ENCODE measurements around the gene SEMA5B.

SEMA5B gene

DNA sequence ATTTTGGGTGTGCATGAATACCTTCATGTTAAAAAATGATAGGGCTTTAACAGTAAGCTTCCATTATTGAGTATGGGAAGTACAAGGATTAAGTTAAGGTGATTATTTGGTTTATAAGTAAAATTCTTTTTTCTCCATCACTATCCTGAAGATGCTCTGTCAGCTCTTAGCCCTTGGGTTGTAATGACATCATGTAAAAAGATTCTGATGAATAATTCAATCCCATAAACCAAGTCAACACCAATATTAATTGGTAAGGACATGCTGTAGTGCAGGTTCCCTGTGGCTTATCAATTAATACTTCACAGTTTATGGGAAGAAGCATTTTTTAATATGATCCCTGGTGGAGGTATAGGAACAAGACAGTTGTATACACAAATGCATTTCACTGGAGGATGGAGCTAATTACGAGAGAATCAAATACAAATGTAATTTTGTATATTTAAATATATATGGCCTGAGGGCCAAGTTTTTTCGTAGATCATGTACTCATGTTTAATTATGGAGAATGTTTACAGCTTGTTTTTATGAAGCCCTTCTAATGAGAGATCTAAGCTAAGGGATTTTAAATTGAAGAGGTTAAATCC lies 145.1 kb downstream of the SEMA5B start:
- no peak for DNase-seq

DNA sequence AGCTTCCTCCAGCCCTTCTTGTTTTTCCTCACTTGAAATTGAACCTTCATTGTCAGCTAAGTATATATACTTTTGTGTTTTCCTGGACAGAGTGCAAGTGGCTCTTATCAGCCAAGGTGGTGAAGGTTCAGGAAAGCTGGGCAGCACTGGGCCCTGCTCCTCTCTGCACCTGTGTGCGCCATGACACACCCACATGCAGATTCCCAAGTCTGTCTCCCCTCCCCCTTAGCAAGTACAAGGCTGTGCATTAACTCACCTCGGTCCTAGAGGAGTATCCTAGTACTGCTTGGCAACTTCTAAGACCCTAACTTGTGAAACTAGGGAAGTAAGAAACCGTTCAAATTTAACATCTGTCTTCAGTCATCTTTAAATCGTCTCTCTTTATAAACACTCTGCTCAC lies 146.9 kb downstream of the SEMA5B start:
- no peak for DNase-seq

GRCh38 chr3:122880173-122880572 lies 147.4 kb downstream of the SEMA5B start:
- DNase-seq, result no peak

GRCh38 chr3:122875547-122876127 lies 151.9 kb downstream of the SEMA5B start:
- DNase-seq, result no peak

DNA sequence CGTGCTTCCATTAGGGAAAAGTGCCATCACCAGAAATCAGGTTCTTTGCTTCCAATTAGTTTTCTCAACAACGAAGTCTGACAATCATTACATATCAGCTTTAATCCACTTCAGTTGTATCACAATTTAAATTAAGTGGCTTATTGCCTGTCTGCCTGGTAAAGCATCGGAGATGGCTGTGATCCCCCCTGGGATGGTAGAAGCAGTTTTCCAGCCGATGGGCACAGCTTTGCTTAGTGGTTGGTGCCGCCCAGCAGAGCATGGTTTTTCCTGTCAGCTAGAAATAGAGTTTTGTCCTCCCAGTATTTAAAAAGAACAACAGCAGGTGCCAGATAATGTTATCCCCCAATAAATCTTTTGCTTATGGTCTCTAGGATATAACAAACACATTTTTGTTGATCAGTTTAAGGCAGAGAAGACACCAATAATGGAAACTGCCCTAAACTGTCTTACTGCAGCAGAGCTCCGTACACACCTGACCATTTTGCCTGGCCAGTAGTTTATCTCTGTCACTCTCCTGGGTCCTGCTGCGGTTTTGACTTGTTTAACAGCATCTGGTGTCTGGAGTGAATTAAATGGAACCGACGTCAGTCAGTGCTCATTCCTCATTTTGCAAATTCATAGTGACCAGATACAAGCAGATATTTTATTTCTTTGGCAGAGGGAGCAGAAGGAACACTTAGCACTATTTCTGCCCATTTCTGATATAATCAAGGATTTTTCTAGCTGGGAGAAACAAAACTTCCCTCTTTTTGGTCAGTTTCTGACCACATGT lies 153.6 kb downstream of the SEMA5B start:
- DNase-seq, result no peak

GRCh38 chr3:122868322-122868721 lies 159.2 kb downstream of the SEMA5B start:
- no peak for DNase-seq

- DNase-seq, result no peak
Observed at GRCh38 chr3:122864498-122864897, 163.1 kb downstream of the SEMA5B start.

GRCh38 chr3:122862381-122862780 lies 165.2 kb downstream of the SEMA5B start:
- no peak for DNase-seq

All from stimulated activated CD4-positive, alpha-beta T cell treated with anti-CD3 and anti-CD28 coated beads, Interleukin-2, amount 100 ng/mL, for 24 hours (primary cell).